Calu3 (cell line): ENCODE data around the gene PRR19. TPM values are rescaled to one million over a fixed set of nuclear protein-coding genes. Genes with fewer than 3 reads are reported as not detected.

Source experiments
- BruUV-seq: library from RNA; stranded (reverse); fragments of 400-500 nt; replicated peaks from 2 replicates; lab custom pipeline; 2021; lab: Mats Ljungman, UMichigan
- CTCF ChIA-PET: fragments of 300-600 bp; sonication (Branson Sonifier 250); formaldehyde crosslinking; loops from one replicate; lab custom pipeline; 2022; ENCODE audit warnings: antibody characterized with exemption; lab: Charles Lee
- DNase-seq: peaks from one replicate; pipeline ENCODE4 v3.0.0; 2022
- H3K27ac Mint-ChIP-seq: one replicate; pipeline ENCODE4 v1.8.0; 2022; ENCODE audit warnings: mixed read lengths; ENCODE audit not compliant: unreplicated experiment
- H3K27me3 Mint-ChIP-seq: one replicate; pipeline ENCODE4 v1.8.0; 2022; ENCODE audit warnings: mixed read lengths; ENCODE audit not compliant: unreplicated experiment
- H3K36me3 Mint-ChIP-seq: one replicate; pipeline ENCODE4 v1.8.0; 2022; ENCODE audit warnings: mild to moderate bottlenecking, moderate library complexity, mixed read lengths; ENCODE audit not compliant: insufficient read depth, unreplicated experiment
- H3K4me1 Mint-ChIP-seq: one replicate; pipeline ENCODE4 v1.8.0; 2022; ENCODE audit warnings: mild to moderate bottlenecking, low read depth, mixed read lengths; ENCODE audit not compliant: unreplicated experiment
- H3K4me3 Mint-ChIP-seq: one replicate; pipeline ENCODE4 v1.8.0; 2022; ENCODE audit warnings: mild to moderate bottlenecking, low read depth, moderate library complexity, mixed read lengths; ENCODE audit not compliant: unreplicated experiment
- H3K9me3 Mint-ChIP-seq: one replicate; pipeline ENCODE4 v1.8.0; 2022; ENCODE audit warnings: low read depth, mixed read lengths; ENCODE audit not compliant: unreplicated experiment
- intact Hi-C: fragments of 100-400 bp; cut with micrococcal nuclease; formaldehyde crosslinking; loops from one replicate; pipeline ENCODE4 v1.10.0; 2022; ENCODE audit not compliant: unreplicated experiment
- total RNA-seq: library from RNA; stranded (reverse); gene quantifications from 2 replicates; pipeline ENCODE4 v1.2.3, GENCODE V29; 2022
- TF ChIP-seq, protein P1 (sequence below): fragments of 200-600 bp; IDR thresholded peaks from one replicate; pipeline ENCODE4 v1.8.0; 2022; ENCODE audit warnings: antibody characterized with exemption; ENCODE audit not compliant: unreplicated experiment

The PRR19 gene
- total RNA-seq, 1 experiment from 2014 or later: 2.4 TPM

DNA sequence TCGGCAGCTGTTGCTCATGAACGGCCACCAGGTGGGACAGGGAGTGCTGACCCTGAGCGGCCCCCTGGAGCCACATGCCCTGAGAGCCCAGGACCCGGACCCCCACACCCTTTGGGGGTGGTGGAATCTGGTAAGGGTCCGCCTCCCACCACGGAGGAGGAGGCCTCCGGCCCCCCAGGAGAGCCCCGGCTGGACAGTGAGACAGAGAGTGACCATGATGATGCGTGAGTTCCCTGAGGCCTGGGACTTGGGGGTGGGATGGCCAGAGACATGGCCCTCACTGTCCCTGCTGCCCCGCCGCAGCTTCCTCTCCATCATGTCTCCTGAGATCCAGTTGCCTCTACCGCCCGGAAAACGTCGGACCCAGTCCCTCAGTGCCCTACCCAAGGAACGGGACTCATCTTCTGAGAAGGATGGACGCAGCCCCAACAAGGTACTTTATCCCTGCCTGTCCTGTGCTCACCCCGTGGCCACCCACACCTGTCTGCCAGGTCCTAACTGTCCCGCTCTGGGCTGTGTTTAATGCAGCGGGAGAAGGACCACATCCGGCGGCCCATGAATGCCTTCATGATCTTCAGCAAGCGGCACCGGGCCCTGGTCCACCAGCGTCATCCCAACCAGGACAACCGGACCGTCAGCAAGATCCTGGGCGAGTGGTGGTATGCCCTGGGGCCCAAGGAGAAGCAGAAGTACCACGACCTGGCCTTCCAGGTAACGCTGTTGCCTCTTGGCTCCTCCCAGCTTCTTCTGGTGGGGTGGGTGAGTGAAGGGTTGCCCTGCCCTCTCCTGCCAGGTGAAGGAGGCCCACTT, 14.7 kb upstream of the PRR19 start:
- Mint-ChIP-seq H3K9me3 (no peaks in the 10 kb centered on the region), H3K4me3 (no peak overlapping the region), H3K27me3 (no peaks in the 10 kb centered on the region), H3K4me1 (peaks cover 22% of the 10 kb centered on the region), H3K36me3 (peaks cover 52% of the 10 kb centered on the region), H3K27ac (no peak overlapping the region)
- DNase-seq: no peak
- TF ChIP-seq, protein P1, sequence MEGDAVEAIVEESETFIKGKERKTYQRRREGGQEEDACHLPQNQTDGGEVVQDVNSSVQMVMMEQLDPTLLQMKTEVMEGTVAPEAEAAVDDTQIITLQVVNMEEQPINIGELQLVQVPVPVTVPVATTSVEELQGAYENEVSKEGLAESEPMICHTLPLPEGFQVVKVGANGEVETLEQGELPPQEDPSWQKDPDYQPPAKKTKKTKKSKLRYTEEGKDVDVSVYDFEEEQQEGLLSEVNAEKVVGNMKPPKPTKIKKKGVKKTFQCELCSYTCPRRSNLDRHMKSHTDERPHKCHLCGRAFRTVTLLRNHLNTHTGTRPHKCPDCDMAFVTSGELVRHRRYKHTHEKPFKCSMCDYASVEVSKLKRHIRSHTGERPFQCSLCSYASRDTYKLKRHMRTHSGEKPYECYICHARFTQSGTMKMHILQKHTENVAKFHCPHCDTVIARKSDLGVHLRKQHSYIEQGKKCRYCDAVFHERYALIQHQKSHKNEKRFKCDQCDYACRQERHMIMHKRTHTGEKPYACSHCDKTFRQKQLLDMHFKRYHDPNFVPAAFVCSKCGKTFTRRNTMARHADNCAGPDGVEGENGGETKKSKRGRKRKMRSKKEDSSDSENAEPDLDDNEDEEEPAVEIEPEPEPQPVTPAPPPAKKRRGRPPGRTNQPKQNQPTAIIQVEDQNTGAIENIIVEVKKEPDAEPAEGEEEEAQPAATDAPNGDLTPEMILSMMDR: no peak
- intact Hi-C loops: loop anchor here (10.0 kb wide), 1 partner anchor 162 kb away; no protein-coding TSS in a partner anchor
- CTCF ChIA-PET: no interaction called here
- TSS peak; percentile 21 for BruUV-seq

DNA sequence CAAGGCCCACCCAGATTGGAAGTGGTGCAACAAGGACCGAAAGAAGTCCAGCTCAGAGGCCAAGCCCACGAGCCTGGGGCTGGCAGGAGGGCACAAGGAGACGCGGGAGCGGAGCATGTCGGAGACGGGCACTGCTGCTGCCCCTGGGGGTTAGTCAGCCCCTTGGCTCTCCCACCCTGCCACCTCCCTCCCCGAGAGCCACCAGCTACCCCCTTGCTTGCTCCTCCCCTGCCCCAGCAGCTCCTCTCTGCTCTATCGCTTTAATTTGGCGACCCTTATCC, 14.2 kb upstream of the PRR19 start:
- H3K4me1 Mint-ChIP-seq: peaks cover 22% of the 10 kb centered on the region
- no peak overlapping the region for H3K4me3 Mint-ChIP-seq
- H3K27me3 Mint-ChIP-seq: no peaks in the 10 kb centered on the region
- DNase-seq: no peak
- TF ChIP-seq, protein P1: no peak
- BruUV-seq: no TSS peak
- peaks cover 57% of the 10 kb centered on the region for H3K36me3 Mint-ChIP-seq
- CTCF ChIA-PET: no interaction called here
- no peaks in the 10 kb centered on the region for H3K9me3 Mint-ChIP-seq
- intact Hi-C loops: loop anchor here (10.0 kb wide), 1 partner anchor 163 kb away; no protein-coding TSS in a partner anchor
- H3K27ac Mint-ChIP-seq: no peak overlapping the region

DNA sequence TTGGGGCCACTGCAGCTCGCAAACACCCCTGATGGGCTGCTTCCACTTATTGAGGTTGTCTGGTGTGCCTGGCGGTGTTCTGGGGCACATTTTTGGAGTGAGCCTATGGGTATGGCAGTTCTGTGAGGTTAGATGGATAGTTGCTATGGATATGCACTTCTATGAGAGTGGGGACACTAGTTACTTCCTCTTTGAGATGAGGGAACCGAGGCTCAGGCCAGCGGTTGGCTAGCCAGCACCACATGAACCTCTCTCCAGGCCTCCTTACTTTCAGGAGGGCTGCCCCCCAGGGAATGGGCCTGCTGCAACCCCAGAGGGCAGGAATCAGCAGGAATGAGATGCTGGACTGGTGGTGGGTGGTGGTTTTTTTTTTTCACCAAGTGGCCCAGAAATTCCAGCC, 13.5 kb upstream of the PRR19 start:
- CTCF ChIA-PET: interaction anchor here (0.5 kb wide), 1 partner anchor 77 kb away, joined by 3 read pairs; no protein-coding TSS in a partner anchor
- BruUV-seq: no TSS peak
- H3K27ac Mint-ChIP-seq: no peak overlapping the region
- H3K9me3 Mint-ChIP-seq: no peaks in the 10 kb centered on the region
- no peaks in the 10 kb centered on the region for H3K27me3 Mint-ChIP-seq
- H3K4me1 Mint-ChIP-seq: peaks cover 22% of the 10 kb centered on the region
- no peak overlapping the region for H3K4me3 Mint-ChIP-seq
- TF ChIP-seq, protein P1: no peak
- intact Hi-C loops: loop anchor here (10.0 kb wide), 1 partner anchor 164 kb away; no protein-coding TSS in a partner anchor
- H3K36me3 Mint-ChIP-seq: peaks cover 60% of the 10 kb centered on the region
- DNase-seq: no peak

DNA sequence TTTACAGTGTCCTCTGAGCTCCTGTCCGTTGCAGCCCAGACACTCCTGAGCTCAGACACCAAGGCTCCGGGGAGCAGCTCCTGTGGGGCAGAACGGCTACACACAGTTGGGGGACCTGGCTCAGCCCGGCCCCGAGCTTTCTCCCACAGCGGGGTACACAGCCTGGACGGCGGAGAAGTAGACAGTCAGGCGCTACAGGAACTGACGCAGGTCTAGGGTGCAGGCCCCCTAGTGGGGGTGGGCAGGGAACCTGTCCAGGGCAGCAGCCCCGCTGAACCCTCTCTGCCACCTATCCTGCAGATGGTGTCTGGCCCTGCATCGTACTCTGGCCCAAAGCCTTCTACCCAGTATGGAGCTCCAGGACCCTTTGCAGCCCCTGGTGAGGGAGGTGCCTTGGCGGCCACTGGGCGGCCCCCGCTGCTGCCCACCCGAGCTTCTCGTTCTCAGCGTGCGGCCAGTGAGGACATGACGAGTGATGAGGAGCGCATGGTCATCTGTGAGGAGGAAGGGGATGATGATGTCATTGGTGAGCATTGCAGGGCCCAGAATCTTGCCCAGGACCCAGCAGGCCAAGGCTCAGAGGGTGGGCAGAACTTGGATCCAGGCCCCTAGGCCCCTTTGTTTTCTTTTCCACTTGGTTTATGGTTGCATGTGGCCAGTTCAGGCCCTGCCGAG, 12.9 kb upstream of the PRR19 start:
- Mint-ChIP-seq H3K27me3 (no peaks in the 10 kb centered on the region), H3K4me3 (no peak overlapping the region), H3K4me1 (peaks cover 22% of the 10 kb centered on the region), H3K36me3 (peaks cover 66% of the 10 kb centered on the region), H3K27ac (no peak overlapping the region), H3K9me3 (no peaks in the 10 kb centered on the region)
- intact Hi-C loops: loop anchor here (10.0 kb wide), 1 partner anchor 164 kb away; no protein-coding TSS in a partner anchor
- no TSS peak for BruUV-seq
- no peak for DNase-seq
- CTCF ChIA-PET: no interaction called here
- TF ChIP-seq, protein P1: no peak
